Stimulated activated effector memory CD8-positive, alpha-beta T cell treated with anti-CD3 and anti-CD28 coated beads, Interleukin-12 subunit alpha, Interleukin-12 subunit beta, amount 100 ng/mL, for 72 hours (primary cell): Measurements from ENCODE around the gene PLPPR3.
A peak's percentile ranks its signal among the peaks of the same experiment; 100 is the strongest.

ENCODE experiments used
- ATAC-seq: fragments of 150-1000 bp; cut with Tn5 transposase; 2 replicates; pipeline ENCODE4 v1.10.0; 2021
- DNase-seq, 2 donors: peaks; one replicate each; pipeline ENCODE4 v3.0.0; 2021 to 2022; ENCODE audit warnings: low spot score in 2 of 2
- H3K27ac Mint-ChIP-seq: one replicate; pipeline ENCODE4 v1.8.0; 2022; ENCODE audit warnings: mild to moderate bottlenecking, mixed read lengths
- H3K36me3 Mint-ChIP-seq: one replicate; pipeline ENCODE4 v1.8.0; 2022; ENCODE audit warnings: mild to moderate bottlenecking, mixed read lengths
- H3K4me1 Mint-ChIP-seq: one replicate; pipeline ENCODE4 v1.8.0; 2022; ENCODE audit warnings: mixed read lengths
- H3K4me3 Mint-ChIP-seq: one replicate; pipeline ENCODE4 v1.8.0; 2022; ENCODE audit warnings: mild to moderate bottlenecking, mixed read lengths
- H3K9me3 Mint-ChIP-seq: one replicate; pipeline ENCODE4 v1.8.0; 2022; ENCODE audit warnings: mixed read lengths

PLPPR3 gene

GRCh38 chr19:810077-810855 lies 11.5 kb downstream of the PLPPR3 start:
- ATAC-seq: no peak
- DNase-seq: no peak
- Mint-ChIP-seq H3K9me3 (no peaks in the 10 kb centered on the region), H3K27ac (no peak overlapping the region), H3K4me1 (peaks cover 17% of the 10 kb centered on the region), H3K36me3 (peaks cover 91% of the 10 kb centered on the region), H3K4me3 (no peak overlapping the region)

DNA sequence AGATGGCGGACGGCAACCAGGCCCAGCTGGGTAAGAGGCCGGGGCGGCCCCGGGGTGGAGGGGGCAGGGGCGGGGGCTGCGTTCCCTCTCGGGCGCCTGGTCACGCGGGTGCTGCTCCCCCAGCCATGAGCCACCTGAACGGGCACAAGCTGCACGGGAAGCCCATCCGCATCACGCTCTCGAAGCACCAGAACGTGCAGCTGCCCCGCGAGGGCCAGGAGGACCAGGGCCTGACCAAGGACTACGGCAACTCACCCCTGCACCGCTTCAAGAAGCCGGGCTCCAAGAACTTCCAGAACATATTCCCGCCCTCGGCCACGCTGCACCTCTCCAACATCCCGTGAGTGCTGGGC lies 13.4 kb downstream of the PLPPR3 start:
- H3K27ac Mint-ChIP-seq: no peak overlapping the region
- no peaks in the 10 kb centered on the region for H3K9me3 Mint-ChIP-seq
- no peak for ATAC-seq
- DNase-seq: no peak
- H3K4me3 Mint-ChIP-seq: no peak overlapping the region
- peaks cover 91% of the 10 kb centered on the region for H3K36me3 Mint-ChIP-seq
- H3K4me1 Mint-ChIP-seq: peaks cover 23% of the 10 kb centered on the region

GRCh38 chr19:807627-808422 lies 13.9 kb downstream of the PLPPR3 start:
- no peak for DNase-seq
- ATAC-seq: no peak
- H3K36me3 Mint-ChIP-seq: peaks cover 94% of the 10 kb centered on the region
- peaks cover 28% of the 10 kb centered on the region for H3K4me1 Mint-ChIP-seq
- H3K9me3 Mint-ChIP-seq: no peaks in the 10 kb centered on the region
- H3K27ac Mint-ChIP-seq: peak overlapping the region; percentile 33
- no peak overlapping the region for H3K4me3 Mint-ChIP-seq

GRCh38 chr19:806815-807421 lies 14.8 kb downstream of the PLPPR3 start:
- Mint-ChIP-seq H3K9me3 (no peaks in the 10 kb centered on the region), H3K36me3 (peaks cover 99% of the 10 kb centered on the region), H3K4me3 (no peak overlapping the region)

GRCh38 chr19:805600-806550 lies 15.9 kb downstream of the PLPPR3 start:
- Mint-ChIP-seq H3K4me3 (no peak overlapping the region), H3K27ac (peak overlapping the region; percentile 78), H3K9me3 (no peaks in the 10 kb centered on the region), H3K4me1 (peaks cover 48% of the 10 kb centered on the region), H3K36me3 (peaks cover 99% of the 10 kb centered on the region)
- DNase-seq: no peak
- no peak for ATAC-seq

More at GRCh38 chr19:806815-807421, 14.8 kb downstream of the PLPPR3 start:
- peak overlapping the region; percentile 33 for H3K27ac Mint-ChIP-seq
- H3K4me1 Mint-ChIP-seq: peaks cover 37% of the 10 kb centered on the region
- DNase-seq (no peak), ATAC-seq (no peak)

DNA sequence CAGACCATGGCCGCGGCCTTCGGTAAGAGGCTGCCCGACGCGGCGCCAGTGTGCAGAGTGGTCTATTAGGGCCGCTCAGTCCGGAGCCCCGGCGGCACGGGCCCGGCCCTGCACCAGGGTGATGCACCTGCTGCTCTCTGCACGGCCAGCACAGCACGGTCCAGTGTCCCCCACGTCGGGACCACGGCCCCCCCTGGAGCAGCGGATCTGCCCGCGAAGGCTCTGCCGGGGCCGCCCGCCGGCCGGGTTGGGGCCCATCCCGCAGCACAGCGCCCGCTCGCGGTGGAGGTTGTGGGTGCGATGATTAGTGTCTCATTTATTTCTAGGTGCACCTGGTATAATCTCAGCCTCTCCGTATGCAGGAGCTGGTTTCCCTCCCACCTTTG lies 16.6 kb downstream of the PLPPR3 start:
- DNase-seq (no peak), ATAC-seq (no peak)
- H3K4me3 Mint-ChIP-seq: no peak overlapping the region
- H3K9me3 Mint-ChIP-seq: no peaks in the 10 kb centered on the region
- H3K36me3 Mint-ChIP-seq: peaks cover 99% of the 10 kb centered on the region
- peak overlapping the region; percentile 78 for H3K27ac Mint-ChIP-seq
- peaks cover 55% of the 10 kb centered on the region for H3K4me1 Mint-ChIP-seq

GRCh38 chr19:804419-805165 lies 17.2 kb downstream of the PLPPR3 start:
- Mint-ChIP-seq H3K36me3 (peaks cover 99% of the 10 kb centered on the region), H3K4me1 (peaks cover 61% of the 10 kb centered on the region), H3K27ac (peak overlapping the region; percentile 94), H3K9me3 (no peaks in the 10 kb centered on the region), H3K4me3 (no peak overlapping the region)
- ATAC-seq (no peak), DNase-seq (no peak)

GRCh38 chr19:803686-804418 lies 17.9 kb downstream of the PLPPR3 start:
- no peak for DNase-seq
- H3K9me3 Mint-ChIP-seq: no peaks in the 10 kb centered on the region
- peaks cover 99% of the 10 kb centered on the region for H3K36me3 Mint-ChIP-seq
- peak overlapping the region; percentile 94 for H3K27ac Mint-ChIP-seq
- no peak for ATAC-seq
- peak overlapping the region; percentile 92 for H3K4me3 Mint-ChIP-seq
- peaks cover 68% of the 10 kb centered on the region for H3K4me1 Mint-ChIP-seq

- Mint-ChIP-seq H3K9me3 (no peaks in the 10 kb centered on the region), H3K27ac (peak overlapping the region; percentile 94), H3K36me3 (peaks cover 99% of the 10 kb centered on the region), H3K4me3 (peak overlapping the region; percentile 92), H3K4me1 (peaks cover 68% of the 10 kb centered on the region)
- no peak for ATAC-seq
- no peak for DNase-seq
Measured at GRCh38 chr19:803099-803561, 18.6 kb downstream of the PLPPR3 start.

- peaks cover 64% of the 10 kb centered on the region for H3K4me1 Mint-ChIP-seq
- no peaks in the 10 kb centered on the region for H3K9me3 Mint-ChIP-seq
- H3K36me3 Mint-ChIP-seq: peaks cover 99% of the 10 kb centered on the region
- DNase-seq: no peak
- H3K27ac Mint-ChIP-seq: peak overlapping the region; percentile 94
- ATAC-seq: no peak
- peak overlapping the region; percentile 92 for H3K4me3 Mint-ChIP-seq
Measured at GRCh38 chr19:802498-803098, 19.2 kb downstream of the PLPPR3 start.

DNA sequence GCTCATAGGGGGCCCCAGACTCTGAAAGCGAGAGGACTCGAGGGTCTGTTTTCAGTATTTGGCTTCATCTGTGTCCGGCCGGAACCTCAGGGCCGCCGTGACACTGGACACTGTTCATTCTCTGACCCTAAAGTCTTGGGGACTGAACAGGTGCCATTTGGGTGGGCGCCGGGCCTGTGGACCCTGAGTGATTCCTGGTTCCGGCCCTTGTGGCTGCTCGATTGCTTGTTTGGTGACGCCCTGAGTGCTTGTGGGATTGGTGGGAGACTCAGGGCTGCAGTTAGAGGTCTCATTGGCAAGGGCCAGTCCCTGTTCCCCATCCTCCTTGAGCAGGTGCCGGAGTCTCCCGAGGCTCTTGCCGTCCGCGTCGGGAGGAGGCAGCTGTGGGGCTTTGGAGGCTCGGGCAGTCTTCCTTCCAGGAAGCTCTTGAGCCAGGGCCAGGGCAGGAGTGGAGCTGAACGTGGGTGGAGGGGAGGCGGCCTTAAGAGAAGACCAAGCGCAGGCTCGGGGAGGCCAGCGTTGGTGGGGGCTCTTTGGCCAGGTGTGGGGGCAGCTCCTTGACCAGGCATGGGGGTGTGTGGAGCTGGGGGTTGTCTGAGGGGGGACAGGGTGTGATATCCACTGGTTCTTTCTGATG lies 19.8 kb downstream of the PLPPR3 start:
- peaks cover 99% of the 10 kb centered on the region for H3K36me3 Mint-ChIP-seq

GRCh38 chr19:801030-801860 lies 20.5 kb downstream of the PLPPR3 start:
- Mint-ChIP-seq H3K4me1 (peaks cover 64% of the 10 kb centered on the region), H3K36me3 (peaks cover 95% of the 10 kb centered on the region), H3K4me3 (peak overlapping the region; percentile 92), H3K9me3 (no peaks in the 10 kb centered on the region), H3K27ac (peak overlapping the region; percentile 94)
- DNase-seq (no peak), ATAC-seq (no peak)

More for the DNA sequence above, 19.8 kb downstream of the PLPPR3 start:
- Mint-ChIP-seq H3K9me3 (no peaks in the 10 kb centered on the region), H3K4me1 (peaks cover 59% of the 10 kb centered on the region), H3K4me3 (peak overlapping the region; percentile 92), H3K27ac (peak overlapping the region; percentile 94)
- DNase-seq (no peak), ATAC-seq (no peak)
